ENCODE data around the gene TRIM24.
A peak's percentile ranks its signal among the peaks of the same experiment; 100 is the strongest.
"Not testable (repeated sequence)": the region's sequence is repeated elsewhere in the genome, so short reads cannot be mapped to it uniquely, and the experiment has no call there.

The TRIM24 gene

DNA sequence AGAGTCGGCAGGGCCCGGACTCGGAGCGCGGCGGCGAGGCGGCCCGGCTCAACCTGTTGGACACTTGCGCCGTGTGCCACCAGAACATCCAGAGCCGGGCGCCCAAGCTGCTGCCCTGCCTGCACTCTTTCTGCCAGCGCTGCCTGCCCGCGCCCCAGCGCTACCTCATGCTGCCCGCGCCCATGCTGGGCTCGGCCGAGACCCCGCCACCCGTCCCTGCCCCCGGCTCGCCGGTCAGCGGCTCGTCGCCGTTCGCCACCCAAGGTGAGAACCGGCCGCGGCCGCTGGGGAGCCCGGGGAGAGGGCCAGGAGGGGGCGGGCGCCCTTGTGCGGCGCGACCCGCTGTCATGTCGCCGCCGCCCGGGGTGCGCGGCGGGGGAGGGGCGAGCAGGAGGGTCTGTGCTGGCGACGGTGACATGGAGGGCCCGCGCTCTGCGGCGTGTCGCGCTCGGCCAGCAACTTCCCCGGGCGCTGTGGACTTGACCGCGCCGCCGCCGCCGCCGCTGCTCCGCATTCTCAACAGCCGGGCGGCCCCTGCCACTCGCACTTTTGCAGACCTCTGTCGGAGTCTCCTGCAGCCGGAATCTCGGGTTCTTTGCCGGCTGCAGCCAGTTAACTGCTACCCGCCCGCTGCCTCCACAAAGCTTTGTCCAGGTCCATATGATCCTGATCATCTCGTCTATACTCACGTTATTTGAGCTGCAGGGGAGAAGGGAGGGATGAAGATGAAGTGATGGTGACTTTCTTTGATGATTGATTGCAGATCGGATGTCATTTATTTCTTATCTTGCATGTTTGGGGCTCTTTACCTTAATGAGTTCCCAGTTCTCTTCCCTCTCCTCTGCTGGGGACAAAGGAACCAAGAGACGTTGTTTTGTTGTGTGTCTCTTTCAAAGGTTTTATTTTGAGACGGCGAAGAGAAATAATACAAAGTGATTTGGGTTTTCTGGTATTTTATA is 869 bp downstream of the TRIM24 start:
- DNase-seq: peak; percentile 74

GRCh38 chr7:138463291-138463618 is 3.2 kb downstream of the TRIM24 start:
- DNase-seq: not testable (repeated sequence)

GRCh38 chr7:138465046-138465445 is 5.0 kb downstream of the TRIM24 start:
- no peak for DNase-seq

- not testable (repeated sequence) for DNase-seq
Observed at GRCh38 chr7:138466069-138466756, 6.2 kb downstream of the TRIM24 start.

DNA sequence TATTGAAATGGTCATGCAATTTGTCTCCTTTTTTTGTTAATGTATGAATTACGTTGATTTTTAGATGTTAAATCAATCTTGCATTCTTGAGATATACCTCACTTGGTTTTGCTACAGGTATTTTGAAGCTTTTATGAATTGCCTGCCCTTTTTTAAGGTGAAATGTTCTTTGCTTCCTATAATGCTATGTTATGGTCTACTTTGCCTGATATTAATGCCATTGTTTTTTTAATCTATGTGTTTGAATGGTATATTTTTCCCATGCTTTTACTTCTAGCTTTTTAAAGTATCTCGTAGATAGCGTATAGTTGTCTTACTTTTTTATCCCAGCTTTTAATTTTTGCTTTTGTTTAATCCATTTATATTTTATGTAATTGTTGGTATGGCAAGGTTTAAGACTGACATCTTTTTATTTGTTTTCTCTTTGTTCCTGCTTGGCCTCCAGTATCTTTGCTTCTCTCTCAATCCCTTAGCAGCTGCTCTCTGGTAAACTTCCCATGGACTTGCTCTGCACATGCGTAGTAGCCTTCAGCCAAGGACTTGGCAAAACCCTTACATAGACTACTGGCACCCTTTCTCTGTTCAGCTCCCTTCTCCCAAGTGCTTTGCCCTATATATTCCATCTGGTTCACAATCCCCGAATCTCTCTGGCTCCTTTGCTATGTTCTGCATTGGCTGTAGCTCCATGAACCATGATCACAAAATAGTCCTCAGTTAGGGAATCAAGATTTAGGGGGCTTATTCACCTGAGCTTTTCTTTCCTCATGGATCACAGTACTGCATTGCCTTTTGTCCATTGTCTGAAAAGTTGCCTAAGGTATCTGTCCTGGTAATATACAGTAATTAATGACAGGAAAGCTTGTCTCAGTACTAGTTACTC is 8.4 kb downstream of the TRIM24 start:
- DNase-seq: no peak

DNA sequence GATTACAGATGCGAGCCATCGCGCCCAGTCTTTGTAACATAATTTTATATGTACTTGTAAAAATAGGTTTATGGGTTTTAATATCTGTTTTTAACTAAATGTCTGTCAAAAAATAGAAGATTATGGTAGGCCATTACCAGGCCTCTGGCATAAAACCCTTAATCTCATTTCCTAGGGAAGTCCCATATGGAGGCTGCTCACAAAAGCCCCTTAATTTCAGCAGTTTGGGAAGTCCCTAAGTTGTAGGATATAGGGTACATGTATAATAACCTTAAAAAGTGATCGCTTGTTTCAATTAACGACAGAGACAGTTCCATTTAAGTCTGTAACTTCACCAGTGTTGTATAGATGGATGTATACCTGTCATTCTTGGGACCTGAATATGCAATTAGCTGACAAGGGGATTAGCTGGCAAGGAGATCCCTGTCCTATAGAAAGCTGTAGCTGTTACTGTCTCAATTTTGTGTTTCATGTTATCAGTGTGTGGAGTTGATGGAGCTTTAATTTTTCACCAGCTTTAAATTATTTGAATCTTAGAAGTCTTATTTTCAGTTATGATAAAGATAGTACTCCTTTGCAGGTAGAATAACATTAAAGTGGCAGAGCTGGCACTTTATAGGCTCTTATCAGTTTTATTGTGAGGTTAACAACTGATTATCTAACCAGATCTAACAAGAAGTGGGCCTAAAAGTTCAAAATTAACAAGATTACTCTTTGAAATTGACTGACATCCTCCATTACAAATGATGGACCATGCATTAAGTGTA is 10.5 kb downstream of the TRIM24 start:
- DNase-seq: no peak

DNA sequence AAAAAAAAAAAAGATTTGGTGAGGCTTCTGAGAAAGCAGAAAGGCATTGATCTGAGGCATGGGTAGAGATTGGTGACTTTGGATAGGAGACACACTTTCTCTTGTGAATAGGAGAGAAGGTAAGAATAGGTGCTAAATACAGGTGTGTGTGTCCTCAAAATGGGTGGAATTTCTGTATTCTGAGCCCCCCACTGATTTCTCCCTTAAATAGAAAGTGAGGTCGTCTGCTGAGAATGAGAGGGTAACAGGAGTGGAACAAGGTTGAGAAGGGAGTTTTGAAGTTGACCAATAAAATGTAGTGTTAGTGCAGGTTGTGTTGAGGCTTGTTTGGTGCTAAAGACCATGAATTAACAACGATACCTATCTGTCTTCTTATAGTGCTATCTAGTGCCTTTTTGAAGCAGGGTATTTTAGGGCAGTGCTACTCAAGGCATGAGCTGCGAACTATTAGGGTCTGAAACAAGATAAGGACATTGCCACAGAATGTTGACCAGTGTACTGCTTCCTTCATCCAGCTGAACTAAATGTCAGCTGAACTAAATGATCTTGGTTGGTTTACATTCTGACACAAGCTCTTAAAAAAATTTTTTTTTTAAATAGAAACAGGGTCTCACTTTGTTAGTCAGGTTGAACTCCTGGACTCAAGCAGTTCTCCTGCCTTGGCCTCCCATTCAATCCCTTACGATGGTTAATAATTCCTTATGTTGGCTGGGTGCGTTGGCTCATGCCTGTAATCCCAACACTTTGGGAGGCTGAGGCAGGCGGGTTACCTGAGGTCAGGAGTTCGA is 12.4 kb downstream of the TRIM24 start:
- no peak for DNase-seq

- DNase-seq: no peak
Observed at GRCh38 chr7:138475377-138475776, 15.3 kb downstream of the TRIM24 start.

GRCh38 chr7:138477081-138477578 is 17.1 kb downstream of the TRIM24 start:
- DNase-seq: no peak

DNA sequence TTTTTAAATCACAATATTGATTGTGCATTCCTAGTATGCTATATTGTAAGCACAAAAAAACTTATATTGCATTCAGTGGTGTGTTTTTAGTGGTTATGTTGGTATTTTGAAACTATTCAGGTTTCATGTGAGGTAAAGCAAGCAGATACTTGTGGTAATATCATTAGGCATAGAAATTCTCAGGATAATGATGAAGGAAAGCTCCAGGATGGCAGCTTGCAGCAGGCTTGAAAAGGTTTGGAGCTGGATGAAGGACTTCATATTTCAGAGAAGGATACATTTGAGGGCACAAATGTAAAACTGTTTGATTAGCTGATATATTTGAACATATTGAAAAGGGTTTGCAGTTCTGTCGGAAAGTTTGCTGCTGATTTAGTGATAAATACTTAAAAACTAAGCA is 17.5 kb downstream of the TRIM24 start:
- no peak for DNase-seq

DNA sequence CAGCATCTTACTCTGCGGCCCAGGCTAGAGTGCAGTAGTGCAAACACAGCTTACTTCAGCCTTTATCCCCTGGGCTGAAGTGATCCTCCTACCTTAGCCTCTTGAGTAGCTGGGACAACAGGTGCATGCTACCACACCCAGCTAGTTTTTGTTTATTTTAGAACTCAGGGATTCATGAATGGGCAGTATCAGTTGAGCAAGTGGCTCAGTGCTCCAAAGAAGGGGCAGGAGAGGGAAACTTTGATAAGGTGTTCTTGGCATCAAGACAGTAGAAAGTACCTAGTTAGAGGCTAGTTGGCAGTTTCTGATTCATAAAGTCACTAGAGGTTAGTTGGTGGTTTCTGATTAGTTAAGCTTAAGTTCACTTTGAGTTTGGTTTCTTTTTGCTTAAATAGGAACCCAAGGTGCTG is 18.4 kb downstream of the TRIM24 start:
- no peak for DNase-seq

DNA sequence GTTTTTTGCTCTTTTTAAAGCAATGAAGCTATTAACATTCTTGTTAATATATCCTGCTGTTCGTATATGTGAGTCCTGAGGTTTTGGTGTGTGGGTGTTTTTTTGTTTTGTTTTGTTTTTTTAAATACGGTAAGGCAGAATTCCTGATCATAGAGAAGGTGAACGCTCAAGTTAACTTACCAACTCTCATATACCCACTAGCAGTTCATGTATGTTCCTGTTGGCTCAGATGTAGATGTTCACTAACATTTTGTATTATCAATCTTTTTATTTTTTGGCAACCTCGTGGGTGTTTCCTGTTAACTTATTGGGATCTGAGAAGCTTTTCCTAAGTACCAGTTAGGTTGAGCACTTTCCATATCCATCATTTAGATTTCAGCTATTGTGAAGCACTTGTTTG is 20.5 kb downstream of the TRIM24 start:
- DNase-seq: no peak

- DNase-seq: no peak
Observed at GRCh38 chr7:138481447-138482380, 21.7 kb downstream of the TRIM24 start.

- DNase-seq: no peak
Observed at GRCh38 chr7:138483531-138483930, 23.5 kb downstream of the TRIM24 start.

DNA sequence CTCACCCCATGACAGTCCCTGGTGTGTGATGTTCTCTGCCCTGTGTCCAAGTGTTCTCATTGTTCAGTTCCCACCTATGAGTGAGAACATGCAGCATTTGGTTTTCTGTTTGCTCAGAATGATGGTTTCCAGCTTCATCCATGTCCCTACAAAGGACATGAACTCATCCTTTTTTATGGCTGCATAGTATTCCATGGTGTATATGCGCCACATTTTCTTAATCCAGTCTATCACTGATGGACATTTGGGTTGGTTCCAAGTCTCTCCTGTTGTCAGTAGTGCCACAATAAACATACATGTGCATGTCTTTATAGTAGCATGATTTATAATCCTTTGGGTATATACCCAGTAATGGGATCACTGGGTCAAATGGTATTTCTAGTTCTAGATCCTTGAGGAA is 25.4 kb downstream of the TRIM24 start:
- not testable (repeated sequence) for DNase-seq

GRCh38 chr7:138489139-138489538 is 29.1 kb downstream of the TRIM24 start:
- DNase-seq: not testable (repeated sequence)

GRCh38 chr7:138491612-138492386 is 31.7 kb downstream of the TRIM24 start:
- no peak for DNase-seq

- DNase-seq: no peak
Observed at GRCh38 chr7:138492423-138492822, 32.4 kb downstream of the TRIM24 start.

DNA sequence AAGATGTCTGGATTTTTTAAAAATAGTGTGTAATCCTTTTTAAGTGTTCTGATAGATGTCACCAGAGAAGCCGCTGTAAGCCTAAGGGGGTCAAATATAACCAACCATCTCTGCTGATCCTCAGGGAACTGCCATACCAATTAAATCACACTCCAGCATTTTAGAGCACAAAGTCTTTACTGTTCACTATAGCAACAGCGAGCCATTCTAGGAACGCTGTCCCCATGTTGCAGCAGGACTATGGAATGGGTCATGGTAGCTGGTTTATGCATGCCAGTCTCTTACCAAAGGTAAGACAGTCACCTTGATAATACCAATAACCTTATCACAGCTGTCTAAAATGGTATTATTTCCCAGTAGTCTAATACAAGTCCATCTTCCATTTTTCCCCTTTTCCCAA is 33.5 kb downstream of the TRIM24 start:
- no peak for DNase-seq

Measured in stimulated activated CD4-positive, alpha-beta T cell treated with anti-CD3 and anti-CD28 coated beads, Interleukin-15, amount 100 ng/mL, for 24 hours (primary cell).